ENCODE results near the gene ARHGAP23.

GRCh38 chr17:38415250-38416194 lies 12.7 kb upstream of the ARHGAP23 start:
- TF ChIP-seq, protein P1, sequence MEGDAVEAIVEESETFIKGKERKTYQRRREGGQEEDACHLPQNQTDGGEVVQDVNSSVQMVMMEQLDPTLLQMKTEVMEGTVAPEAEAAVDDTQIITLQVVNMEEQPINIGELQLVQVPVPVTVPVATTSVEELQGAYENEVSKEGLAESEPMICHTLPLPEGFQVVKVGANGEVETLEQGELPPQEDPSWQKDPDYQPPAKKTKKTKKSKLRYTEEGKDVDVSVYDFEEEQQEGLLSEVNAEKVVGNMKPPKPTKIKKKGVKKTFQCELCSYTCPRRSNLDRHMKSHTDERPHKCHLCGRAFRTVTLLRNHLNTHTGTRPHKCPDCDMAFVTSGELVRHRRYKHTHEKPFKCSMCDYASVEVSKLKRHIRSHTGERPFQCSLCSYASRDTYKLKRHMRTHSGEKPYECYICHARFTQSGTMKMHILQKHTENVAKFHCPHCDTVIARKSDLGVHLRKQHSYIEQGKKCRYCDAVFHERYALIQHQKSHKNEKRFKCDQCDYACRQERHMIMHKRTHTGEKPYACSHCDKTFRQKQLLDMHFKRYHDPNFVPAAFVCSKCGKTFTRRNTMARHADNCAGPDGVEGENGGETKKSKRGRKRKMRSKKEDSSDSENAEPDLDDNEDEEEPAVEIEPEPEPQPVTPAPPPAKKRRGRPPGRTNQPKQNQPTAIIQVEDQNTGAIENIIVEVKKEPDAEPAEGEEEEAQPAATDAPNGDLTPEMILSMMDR (IDR thresholded peaks at IDR 0.05) = no peak
- TF ChIP-seq POLR2A (IDR thresholded peaks at IDR 0.05) = no peak
- TF ChIP-seq POLR2AphosphoS5 (IDR thresholded peaks at IDR 0.05) = no peak

All from prostate gland (tissue), 2 donors.